AG08395 (cell line): ENCODE results near the gene SFPQ.
"Not testable (repeated sequence)": the region's sequence is repeated elsewhere in the genome, so short reads cannot be mapped to it uniquely, and the experiment has no call there.

Source experiments
- DNase-seq: peaks from one replicate; pipeline ENCODE4 v3.0.0; 2012; ENCODE audit warnings: mixed read lengths, low spot score

SFPQ gene

DNA sequence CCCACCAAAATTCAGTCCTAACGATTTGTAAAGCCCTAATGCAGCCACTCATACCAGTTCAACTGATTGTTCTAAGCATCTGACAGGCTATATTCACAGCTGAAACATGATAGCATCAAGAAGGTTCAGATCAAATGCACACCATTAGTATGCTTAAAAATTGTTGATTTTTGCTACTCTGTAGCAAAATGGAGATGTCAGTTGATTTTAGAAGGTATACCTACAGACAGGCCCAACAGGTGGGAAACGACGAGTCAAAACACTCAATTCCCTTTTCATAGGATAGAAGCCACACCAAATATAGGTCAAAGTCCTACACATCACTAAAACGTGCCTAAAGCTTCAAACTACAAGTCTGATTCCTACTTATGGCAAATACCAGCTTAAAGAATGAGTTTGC, 6.7 kb downstream of the SFPQ start:
- no peak for DNase-seq

DNA sequence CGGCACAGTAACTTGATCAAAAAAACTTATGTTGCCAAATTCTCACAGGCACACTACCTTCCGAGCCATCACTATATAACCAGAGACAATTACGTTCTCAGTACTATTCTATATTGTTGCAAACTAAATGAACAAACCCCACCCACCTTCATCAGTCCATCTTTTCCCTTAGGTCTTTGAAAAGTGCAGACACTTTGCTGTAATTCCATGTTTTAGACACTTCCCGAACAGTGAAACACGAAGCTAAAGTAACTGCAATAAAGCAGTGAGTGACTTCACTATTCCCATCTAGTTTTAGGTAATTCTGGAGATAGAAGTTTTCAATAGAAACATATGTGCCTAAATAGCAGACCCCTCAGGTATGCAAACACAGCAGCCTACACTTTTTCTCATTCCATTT, 7.7 kb downstream of the SFPQ start:
- DNase-seq: no peak

DNA sequence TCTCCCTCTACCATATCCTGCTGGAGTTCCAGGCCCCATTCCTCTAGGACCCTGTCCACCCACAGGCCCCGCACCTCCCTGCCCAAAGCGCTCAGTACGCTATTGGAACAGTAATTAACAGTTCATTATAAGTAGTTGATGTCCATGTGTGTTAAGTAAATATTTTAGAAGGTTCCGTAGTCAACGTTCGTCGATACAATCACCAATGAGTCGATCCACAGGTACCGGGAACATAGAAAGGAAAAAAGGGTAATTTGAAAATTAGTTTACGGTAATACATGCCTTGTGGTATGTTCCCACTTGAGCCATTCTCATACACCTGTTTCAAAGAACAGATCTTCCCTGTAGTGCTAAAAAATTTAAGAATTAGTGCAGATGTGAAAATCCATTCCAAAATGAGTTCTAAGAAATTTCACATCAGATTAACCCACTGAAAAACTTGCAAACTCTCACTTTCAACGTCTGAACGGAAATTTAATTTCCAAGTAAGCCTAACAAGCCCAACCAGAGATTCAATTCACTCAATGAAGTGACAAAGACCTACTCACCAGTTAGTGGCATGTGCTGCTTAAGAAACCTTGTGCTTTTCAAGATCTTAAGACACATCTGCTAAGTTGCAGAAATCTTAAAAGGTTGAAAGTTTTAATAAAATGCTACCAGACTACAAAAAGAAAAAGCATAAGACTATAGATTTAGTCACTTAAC, 8.3 kb downstream of the SFPQ start:
- no peak for DNase-seq

DNA sequence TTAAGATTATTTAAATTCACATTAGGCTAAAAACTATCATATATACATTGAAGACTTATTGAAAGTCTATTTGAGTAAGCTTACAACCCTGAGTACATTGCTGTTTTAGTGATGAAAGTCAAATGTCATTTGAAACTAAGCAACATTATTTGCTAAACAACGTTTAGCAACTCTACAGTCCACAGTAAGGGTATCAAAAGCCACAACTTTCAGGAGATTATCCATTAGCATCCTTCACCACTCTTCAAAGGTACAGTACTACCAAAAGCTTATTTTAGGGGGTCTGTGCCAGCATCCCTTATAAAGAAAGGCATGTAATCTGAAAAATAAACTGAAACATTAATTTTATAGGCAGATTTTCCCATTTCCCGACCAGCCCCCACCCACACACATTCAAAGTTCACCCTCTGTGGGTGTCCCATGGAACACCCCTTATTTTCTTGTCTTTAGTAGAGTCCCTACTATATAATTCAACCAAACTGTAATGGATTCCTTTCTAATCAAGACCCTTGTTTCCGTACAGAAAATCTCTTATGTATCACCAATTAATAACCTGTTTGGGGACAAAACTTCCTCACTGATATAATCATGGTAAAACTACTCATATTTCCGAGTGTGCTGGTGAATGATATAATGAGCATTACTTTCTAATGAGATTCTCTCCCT, 11.0 kb downstream of the SFPQ start:
- DNase-seq: no peak

DNA sequence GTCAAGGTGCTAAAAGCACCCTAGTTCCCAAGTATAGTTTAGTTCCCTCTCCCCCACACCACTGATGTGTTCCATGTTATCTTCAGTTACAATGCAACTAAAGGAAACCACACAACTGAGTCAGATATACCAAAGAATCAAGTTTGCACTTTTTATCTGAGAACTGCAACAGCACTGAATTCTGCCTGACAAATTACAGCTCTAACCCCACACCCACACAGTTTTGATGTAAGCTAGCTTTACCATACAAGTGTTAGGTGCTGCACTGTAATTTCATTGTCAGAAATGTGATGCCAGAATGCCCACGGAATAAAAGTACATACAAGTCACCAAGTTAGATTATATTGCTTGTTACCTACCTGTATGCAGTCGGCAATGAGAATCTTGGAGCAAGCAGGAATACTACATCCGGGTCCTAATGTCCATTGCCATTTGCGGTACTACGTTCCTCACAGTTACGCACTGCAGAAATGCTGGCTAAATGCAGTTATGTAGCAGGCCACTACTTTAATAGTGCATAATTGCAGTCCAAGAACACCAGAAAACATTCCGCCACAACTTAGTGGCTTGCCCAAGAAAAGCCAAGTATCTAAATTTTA, 12.1 kb downstream of the SFPQ start:
- DNase-seq: no peak

DNA sequence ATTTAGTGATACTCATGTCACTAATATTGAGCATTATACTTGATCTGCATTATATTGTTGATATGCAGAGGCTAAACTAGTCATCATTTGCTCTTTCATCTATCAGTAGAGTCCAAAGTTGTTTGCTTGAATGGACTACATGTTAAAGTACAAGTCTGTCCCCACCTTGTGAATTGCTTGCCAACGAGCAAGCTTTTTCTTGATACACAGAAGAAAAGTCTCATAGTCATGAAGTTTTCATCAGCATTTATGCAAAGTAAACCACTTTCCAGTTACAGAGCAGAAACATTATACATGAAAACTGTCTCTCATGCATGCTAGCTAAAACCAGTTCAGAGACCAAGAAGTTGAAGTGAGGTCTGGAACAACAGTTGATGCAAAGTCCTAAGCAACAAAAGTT, 13.0 kb downstream of the SFPQ start:
- DNase-seq: no peak

DNA sequence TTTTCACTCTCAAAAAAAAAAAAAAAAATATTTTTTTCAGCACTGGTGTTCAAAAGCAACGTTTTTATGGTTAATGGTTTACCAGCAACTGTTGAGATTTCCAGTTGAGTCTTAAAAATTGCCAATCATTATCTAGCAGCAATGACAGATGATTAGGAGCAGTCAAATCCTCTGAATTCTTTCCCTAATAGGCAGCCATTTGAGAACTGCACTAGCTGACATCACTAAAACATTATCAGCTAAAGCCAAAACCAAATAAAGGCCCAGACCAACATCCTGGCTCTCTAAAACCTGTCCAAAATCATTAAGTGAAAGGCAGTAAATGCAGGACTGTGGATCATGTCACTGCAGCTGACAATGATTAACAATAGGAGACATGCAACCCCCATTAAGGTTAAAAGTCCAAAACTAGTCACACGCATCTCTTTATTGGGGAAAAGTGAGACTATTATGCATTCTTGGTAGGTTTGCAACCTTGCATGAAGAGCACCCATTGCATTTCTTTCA, 14.0 kb downstream of the SFPQ start:
- DNase-seq: no peak

DNA sequence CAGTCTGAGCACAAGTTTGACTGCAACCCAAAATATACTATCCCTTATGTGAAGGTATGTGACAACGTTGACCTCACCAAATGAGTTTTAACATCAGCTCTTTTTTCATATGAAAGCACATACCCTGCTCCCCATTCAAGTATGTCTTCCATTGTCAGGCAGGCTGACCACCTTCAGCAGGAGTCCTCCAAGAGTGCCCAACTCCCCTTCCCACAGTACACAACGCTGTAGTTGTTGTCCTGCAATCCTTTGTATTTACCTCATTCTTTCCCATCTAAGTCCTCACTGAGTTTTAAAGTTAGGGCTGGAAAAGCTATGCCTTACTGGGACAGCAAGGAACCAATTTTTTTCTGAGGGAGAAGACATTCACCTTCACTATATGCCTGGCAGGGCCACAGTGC, 14.7 kb downstream of the SFPQ start:
- DNase-seq: no peak

DNA sequence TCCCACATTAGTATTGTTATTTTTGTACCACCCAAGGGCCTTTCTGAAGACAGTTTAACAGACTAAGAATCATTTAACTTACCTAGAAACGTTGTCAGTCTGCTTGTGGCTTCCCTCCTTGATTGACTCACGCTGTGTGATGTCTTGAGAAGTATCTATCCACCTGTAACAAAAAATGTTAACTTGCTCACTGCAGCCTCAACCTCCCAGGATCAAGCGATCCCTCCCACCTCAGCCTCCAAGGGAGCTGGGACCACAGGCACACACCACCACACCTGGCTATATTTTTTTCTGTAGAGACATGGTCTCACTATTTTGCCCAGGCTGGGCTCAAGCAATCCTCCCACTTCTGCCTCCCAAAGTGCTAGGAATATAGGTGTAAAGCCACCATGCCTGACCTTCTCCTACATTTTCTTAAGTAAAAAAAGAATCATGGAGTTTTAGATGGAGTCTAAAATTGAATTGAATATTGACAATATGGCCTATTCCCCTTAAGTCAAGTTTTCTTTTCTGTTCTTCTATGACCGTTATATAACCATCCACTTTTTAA, 15.6 kb downstream of the SFPQ start:
- DNase-seq: no peak

DNA sequence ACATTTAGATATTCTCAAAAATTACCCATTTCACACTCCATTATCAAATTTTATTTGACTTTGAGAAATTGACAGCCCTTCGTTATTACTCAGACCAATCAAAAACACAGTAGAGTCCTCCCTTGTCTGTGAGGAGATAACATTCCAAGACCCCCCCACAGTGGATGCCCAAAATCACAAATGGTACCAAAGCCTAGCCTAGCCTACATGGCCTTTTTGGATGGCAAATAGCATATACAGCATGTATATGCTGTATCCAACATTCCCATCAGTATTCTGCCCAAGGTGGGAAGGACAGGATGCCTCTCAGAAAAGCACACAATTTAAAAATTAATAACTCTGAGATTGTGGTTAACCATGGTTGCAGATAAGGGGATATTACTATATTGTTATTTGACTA, 17.3 kb downstream of the SFPQ start:
- no peak for DNase-seq

DNA sequence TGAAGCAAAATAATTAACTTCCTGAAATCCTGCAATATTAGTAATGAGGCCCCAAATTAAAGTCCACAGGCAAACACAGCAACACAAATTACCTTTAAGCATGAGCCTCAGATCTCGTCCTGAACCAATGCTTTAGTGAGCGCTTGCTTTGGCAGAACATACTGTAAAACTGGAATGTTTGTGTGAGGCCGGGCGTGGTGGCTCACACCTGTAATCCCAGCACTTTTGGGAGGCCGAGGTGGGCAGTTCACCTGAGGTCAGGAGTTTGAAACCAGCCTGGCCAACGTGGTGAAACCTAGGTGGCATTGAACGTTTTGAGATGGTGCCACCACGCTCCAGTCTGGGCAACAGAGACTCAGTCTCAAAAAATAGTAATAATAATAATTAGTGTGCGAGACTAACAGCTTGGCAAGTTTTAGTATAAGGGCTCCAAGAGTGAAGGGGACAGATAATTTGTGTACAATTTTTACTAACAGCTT, 17.8 kb downstream of the SFPQ start:
- no peak for DNase-seq

DNA sequence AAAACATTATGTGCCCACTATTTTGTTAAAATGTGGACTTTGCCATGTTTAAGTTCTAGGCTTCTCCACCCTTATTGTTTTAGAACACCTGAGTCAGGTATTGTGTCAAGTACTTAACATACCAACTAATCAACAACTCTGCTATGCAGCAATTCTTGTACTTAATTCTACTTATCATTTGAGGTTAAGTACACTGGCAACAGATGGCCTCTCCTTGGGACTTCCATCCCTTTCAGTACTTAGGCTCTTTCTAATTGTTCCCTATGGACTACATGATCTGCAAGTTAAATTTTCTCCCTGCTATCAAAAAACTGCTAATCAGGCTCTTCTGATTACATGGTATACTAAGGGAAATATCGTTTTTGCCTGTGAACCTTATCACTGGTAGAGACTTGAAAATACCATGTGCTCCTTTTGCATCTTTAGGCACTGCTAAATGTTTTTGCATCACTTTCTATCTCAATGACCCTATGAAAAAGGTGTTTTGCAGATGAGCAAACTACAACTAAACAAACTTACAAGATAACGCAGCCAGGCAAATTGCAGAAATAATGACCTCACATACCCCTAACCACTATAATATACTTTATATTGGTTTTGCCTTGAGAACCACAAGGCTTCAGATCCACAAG, 18.9 kb downstream of the SFPQ start:
- DNase-seq: no peak

DNA sequence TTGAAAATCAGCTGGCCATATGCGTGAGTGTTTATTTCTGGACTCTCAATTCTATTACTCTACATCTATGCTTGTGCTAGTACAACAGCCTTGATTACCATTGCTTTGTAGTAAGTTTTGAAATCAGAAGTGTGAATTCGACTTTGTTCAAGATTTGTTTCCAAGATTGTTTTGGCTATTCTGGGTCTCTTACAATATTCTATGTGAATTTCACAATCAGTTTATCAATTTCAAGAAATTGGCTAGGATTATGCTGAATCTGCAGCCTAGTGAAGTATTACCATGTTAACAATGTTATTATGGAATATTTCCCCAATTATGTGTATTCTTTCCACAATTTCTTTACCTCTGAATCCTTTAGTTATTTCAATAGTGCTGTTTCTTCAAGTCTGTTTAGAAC, 19.5 kb downstream of the SFPQ start:
- no peak for DNase-seq

DNA sequence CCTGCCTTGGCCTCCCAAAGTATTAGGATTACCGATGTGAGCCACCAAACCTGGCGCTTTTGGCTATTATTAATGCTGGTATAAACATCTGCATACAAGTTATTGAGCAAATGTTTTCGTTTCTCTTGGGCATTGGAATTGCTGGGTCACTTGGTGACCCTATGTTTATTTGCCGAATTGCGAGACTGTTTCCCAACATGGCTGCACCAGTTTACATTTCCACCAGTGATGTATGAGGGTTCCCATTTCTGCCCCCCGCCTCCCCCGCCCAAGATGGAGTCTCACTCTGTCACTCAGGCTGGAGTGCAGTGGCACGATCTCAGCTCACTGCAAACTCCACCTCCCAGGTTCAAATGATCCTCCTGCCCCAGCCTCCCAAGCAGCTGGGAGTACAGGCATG, 20.9 kb downstream of the SFPQ start:
- no peak for DNase-seq

DNA sequence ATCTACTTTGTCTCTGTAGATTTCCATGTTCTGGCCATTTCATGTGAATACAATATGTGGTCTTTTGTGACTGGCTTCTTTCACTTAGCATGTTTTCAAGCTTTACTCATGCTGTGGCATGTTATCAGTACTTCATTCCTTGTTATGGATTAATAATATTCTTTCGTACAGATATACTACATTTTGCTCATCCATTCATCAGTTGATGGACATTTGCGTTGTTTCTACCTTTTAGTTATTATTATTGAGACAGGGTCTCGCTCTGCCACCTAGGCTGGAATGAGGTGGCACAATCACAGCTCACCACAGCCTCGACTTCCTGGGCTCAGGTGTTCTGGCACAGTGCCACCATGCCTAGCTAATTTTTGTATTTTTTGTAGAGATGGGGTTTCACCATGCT, 21.4 kb downstream of the SFPQ start:
- DNase-seq: no peak

DNA sequence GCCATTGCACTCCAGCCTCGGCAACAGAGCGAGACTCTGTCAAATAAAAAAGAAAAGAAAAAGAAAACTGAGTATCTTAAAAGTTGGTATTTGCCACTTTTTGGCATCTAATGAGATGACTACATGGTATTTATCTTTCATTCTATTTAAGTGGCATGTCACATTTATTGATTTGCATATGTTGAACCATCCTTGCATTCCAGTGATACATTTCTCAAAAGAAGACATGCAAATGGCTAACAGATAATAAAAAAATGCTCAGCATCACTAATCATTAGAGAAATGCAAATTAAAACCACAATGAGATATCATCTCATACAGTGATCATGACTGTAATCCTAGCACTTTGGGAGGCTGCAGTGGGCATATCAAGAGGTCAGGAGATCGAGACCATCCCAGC, 28.1 kb downstream of the SFPQ start:
- DNase-seq: no peak

DNA sequence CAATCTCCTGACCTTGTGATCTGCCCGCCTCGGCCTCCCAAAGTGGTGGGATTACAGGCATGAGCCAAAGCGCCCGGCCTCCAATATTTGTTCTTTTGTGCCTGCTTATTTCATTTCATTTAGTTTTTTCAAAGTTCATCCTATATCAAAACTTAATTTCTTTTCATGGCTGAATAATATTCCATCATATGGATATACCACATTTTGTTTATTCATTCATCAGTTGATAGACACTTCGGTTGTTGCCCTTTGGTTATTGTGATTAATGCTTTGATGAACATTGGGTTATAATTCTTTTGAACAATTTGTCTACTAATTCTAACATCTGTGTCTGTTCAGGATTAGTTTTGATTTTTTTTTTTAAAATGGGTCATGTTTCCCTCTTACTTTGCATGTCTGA, 41.7 kb downstream of the SFPQ start:
- no peak for DNase-seq

DNA sequence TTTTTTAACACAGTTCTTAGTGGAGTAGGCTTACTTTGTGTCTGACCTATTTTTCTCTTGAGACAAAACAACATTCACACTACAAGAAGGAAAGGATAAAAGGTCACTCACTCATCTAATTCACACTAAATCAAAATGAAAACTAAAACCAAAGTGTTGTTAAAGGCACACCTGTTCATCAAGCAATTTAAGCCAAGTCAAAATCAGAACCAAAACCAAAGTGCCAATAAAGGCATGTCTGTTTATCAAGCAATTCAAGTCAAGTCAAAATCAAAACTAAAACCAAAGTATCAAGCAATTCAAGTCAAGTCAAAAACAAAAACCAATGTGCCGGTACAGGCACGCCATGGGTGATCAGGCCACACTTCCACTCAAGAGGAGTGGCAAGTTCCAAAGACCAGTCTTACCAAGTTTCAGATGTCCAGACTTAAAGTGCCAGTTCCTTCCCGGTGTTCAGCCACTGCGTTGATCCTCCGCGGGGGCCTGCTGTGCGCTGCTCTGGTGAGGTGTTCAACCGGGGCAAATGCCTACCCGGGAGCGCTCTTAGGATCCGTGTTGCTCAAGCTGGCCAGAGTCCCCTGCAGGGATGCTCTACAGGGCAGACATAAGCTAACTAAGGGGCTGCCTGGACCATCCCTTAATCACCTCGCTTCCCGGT, 46.9 kb downstream of the SFPQ start:
- not testable (repeated sequence) for DNase-seq

DNA sequence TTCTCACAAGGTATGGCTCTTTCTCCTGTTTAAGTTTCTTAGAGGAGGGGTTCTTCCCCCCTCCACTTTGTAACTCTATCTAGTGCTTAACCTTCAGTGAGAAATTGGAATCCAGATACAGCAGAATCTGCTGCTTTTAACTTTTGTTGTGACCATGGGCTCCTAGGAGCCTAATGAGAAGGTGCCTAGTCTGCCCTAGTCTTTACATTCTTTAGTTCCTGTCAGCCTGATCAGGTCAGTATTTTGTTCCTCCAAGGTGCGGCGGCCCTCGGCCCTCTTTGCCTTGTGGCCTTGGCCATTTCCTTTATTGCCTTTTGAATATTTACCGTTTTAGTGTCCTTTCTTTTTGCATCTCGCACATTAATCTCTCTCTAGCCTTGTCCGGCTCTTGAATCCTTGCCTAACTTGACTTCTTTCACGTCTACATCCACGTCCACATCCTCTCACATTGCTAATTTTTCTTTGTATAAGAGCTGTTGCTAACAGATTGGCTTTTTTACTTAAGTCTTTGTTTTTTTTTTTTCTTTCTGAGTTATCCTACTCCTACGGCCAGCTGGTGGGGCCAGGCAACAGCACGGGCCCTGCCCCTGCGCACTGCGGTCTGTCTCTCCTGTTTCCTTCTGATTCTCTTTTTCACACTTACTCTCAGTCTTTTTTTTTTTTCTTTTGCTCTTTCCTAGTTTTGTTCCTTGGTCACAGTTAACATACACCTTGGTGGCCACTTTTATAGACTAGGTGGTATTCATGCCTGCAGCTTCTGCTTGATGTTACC, 49.0 kb downstream of the SFPQ start:
- no peak for DNase-seq

DNA sequence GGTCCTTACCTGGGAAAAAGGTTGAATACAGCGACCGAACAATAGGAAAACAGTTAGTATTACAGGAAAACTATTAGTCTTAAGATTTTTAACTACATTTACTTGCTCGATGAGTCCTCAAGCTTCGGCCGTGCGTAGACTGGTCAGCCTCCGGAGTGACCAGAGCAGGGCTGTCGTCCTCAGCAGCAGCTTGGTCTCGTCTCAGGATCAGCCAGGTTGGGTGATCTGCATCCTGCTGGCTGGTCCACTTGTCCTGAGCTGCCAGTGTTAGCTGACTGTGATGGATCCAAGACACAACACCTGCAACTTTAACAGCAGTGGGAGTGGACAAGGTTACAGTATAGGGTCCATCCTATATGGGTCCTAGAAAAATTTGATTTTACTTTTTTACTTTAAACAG, 50.2 kb downstream of the SFPQ start:
- not testable (repeated sequence) for DNase-seq

DNA sequence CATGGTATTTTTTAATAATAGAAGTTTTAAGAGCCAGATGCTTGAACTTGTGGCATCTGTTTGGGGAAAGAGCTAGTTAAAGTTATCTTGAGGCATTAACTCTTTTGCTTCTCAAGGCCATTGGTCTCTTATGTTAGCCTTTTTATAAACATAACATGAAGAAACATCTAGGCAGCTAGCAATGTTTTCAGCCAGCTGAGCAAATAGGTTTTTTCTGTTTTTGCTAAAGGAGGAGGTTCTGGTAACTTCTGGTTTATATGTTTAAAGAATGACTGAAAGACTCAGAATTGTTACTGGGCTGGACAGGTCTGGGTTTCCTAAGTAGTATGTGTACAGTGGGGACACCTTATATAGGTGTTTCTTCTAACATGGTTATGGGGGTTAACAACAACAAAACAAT, 50.7 kb downstream of the SFPQ start:
- not testable (repeated sequence) for DNase-seq
